Loucy (cell line): Measurements from ENCODE around the gene IGDCC3.

Experiments used
- H2AFZ ChIP-seq: fragments of 200-600 bp; sonication (generic); 2 replicates; pipeline ENCODE4 v1.6.0; 2016; ENCODE audit warnings: antibody characterized with exemption, mild to moderate bottlenecking, low read length, moderate library complexity
- H3F3A ChIP-seq: fragments of 200-600 bp; 2 replicates; pipeline ENCODE4 v1.6.0; 2016; ENCODE audit warnings: antibody characterized with exemption, low read depth, mild to moderate bottlenecking
- H3K27me3 ChIP-seq: fragments of 200-600 bp; sonication (generic); 2 replicates; pipeline ENCODE4 v1.6.1; 2014; ENCODE audit warnings: low read length, mild to moderate bottlenecking; ENCODE audit not compliant: insufficient read depth, poor library complexity, severe bottlenecking
- H3K36me3 ChIP-seq: fragments of 200-600 bp; sonication (generic); 2 replicates; pipeline ENCODE4 v1.6.1; 2016; ENCODE audit warnings: low read length; ENCODE audit not compliant: insufficient read depth
- H3K4me1 ChIP-seq: fragments of 200-600 bp; sonication (generic); 2 replicates; pipeline ENCODE4 v1.5.1; 2014; ENCODE audit warnings: low read length, mild to moderate bottlenecking; ENCODE audit not compliant: insufficient read depth, poor library complexity, severe bottlenecking
- H3K4me2 ChIP-seq: fragments of 200-600 bp; sonication (generic); 2 replicates; pipeline ENCODE4 v1.6.0; 2014; ENCODE audit warnings: antibody characterized with exemption, low read length, low read depth, mild to moderate bottlenecking; ENCODE audit not compliant: poor library complexity, severe bottlenecking
- H3K4me3 ChIP-seq: fragments of 200-600 bp; sonication (generic); 2 replicates; pipeline ENCODE4 v1.5.1; 2014; ENCODE audit warnings: low read length, mild to moderate bottlenecking, mixed read lengths; ENCODE audit not compliant: poor library complexity, severe bottlenecking
- H3K79me2 ChIP-seq: fragments of 200-600 bp; sonication (generic); 2 replicates; pipeline ENCODE4 v1.6.1; 2014; ENCODE audit warnings: low read length; ENCODE audit not compliant: insufficient read depth
- H3K9ac ChIP-seq: fragments of 200-600 bp; sonication (generic); 2 replicates; pipeline ENCODE4 v1.6.0; 2014; ENCODE audit warnings: mild to moderate bottlenecking, low read depth, low read length, moderate library complexity; ENCODE audit not compliant: poor library complexity, severe bottlenecking
- H3K9me2 ChIP-seq: fragments of 200-600 bp; sonication (generic); replicated peaks from 2 replicates; pipeline ENCODE4 v1.6.1; 2016; ENCODE audit warnings: low read depth, low read length, mixed read lengths
- H3K9me3 ChIP-seq: fragments of 200-600 bp; sonication (generic); 2 replicates; pipeline ENCODE4 v1.6.1; 2014; ENCODE audit warnings: mild to moderate bottlenecking, antibody characterized with exemption, low read length, low read depth; ENCODE audit not compliant: insufficient read depth
- H4K20me1 ChIP-seq: fragments of 200-600 bp; sonication (generic); 2 replicates; pipeline ENCODE4 v1.6.0; 2014; ENCODE audit warnings: antibody characterized with exemption, low read length, mild to moderate bottlenecking; ENCODE audit not compliant: insufficient read depth, poor library complexity, severe bottlenecking
- CTCF ChIP-seq: fragments of 200-600 bp; sonication (generic); conservative IDR thresholded peaks from 2 replicates; pipeline ENCODE4 v1.5.1; 2014; ENCODE audit warnings: mild to moderate bottlenecking, antibody characterized with exemption, low read length
- EZH2phosphoT487 ChIP-seq: fragments of 200-600 bp; IDR thresholded peaks from 2 replicates; pipeline ENCODE4 v1.6.1; 2018; ENCODE audit warnings: antibody characterized with exemption, mild to moderate bottlenecking, moderate library complexity, borderline replicate concordance

IGDCC3 gene

GRCh38 chr15:65328506-65329287 is 49.1 kb downstream of the IGDCC3 start:
- Histone ChIP-seq H4K20me1 (no peaks in the 10 kb centered on the region), H3K9ac (no peak overlapping the region), H3K27me3 (no peaks in the 10 kb centered on the region), H3K9me3 (no peaks in the 10 kb centered on the region), H3K9me2 (no peaks in the 10 kb centered on the region), H3K4me1 (no peaks in the 10 kb centered on the region), H3K36me3 (no peaks in the 10 kb centered on the region), H3K4me2 (no peak overlapping the region), H3F3A (no peaks in the 10 kb centered on the region), H3K4me3 (no peak overlapping the region), H3K79me2 (no peaks in the 10 kb centered on the region), H2AFZ (no peak overlapping the region)
- TF ChIP-seq CTCF = no peak
- no peak for TF ChIP-seq EZH2phosphoT487

GRCh38 chr15:65327651-65328393 is 50.0 kb downstream of the IGDCC3 start:
- no peak overlapping the region for H3K9ac ChIP-seq
- no peaks in the 10 kb centered on the region for H4K20me1 ChIP-seq
- no peaks in the 10 kb centered on the region for H3K36me3 ChIP-seq
- TF ChIP-seq EZH2phosphoT487 (no peak), CTCF (no peak)
- no peaks in the 10 kb centered on the region for H3K4me1 ChIP-seq
- H2AFZ ChIP-seq = no peak overlapping the region
- H3K27me3 ChIP-seq = no peaks in the 10 kb centered on the region
- H3K9me3 ChIP-seq = no peaks in the 10 kb centered on the region
- H3F3A ChIP-seq = no peaks in the 10 kb centered on the region
- no peak overlapping the region for H3K4me2 ChIP-seq
- H3K9me2 ChIP-seq = no peaks in the 10 kb centered on the region
- H3K79me2 ChIP-seq = no peaks in the 10 kb centered on the region
- H3K4me3 ChIP-seq = no peak overlapping the region

GRCh38 chr15:65326818-65327217 is 51.0 kb downstream of the IGDCC3 start:
- Histone ChIP-seq H4K20me1 (no peaks in the 10 kb centered on the region), H2AFZ (no peak overlapping the region), H3K4me3 (no peak overlapping the region), H3K79me2 (no peaks in the 10 kb centered on the region), H3K9me2 (no peaks in the 10 kb centered on the region), H3K36me3 (no peaks in the 10 kb centered on the region), H3K4me1 (no peaks in the 10 kb centered on the region), H3K4me2 (no peak overlapping the region), H3K9ac (no peak overlapping the region), H3K27me3 (no peaks in the 10 kb centered on the region), H3K9me3 (no peaks in the 10 kb centered on the region), H3F3A (no peaks in the 10 kb centered on the region)
- TF ChIP-seq EZH2phosphoT487 (no peak), CTCF (no peak)
